ENCODE data around the gene ARRDC4. TPM values are rescaled to one million over a fixed set of nuclear protein-coding genes. Genes with fewer than 3 reads are reported as not detected.

The ARRDC4 gene
- total and polyA plus RNA-seq, 2 of the 8 experiments (the other 6 are each of a cell fraction or from before 2014, with no cell fraction given) = 3.5 to 3.8 TPM

GRCh38 chr15:98012354-98012753 is 51.9 kb downstream of the ARRDC4 start:
- Histone ChIP-seq H2BK20ac (ENCODE audit: low read length) (no peak overlapping the region), H4K91ac (replicated peaks; ENCODE audit: insufficient read length, low read length) (no peak overlapping the region), H2BK15ac (ENCODE audit: low read length) (no peak overlapping the region), H2BK120ac (replicated peaks; ENCODE audit: low read depth, low read length) (no peak overlapping the region), H3K23ac (ENCODE audit: insufficient read length) (no peak overlapping the region), H4K8ac (ENCODE audit: extremely low read depth, insufficient read depth, low read length) (no peak overlapping the region), H2AK5ac (ENCODE audit: low read depth, low read length) (no peak overlapping the region), H2BK5ac (ENCODE audit: low read depth, low read length) (no peak overlapping the region), H2AFZ (ENCODE audit: low read length) (no peak overlapping the region), H3K23me2 (ENCODE audit: low read depth, low read length) (no peaks in the 10 kb centered on the region), H3K4me3 (ENCODE audit: extremely low read depth in 1 of 4, insufficient read depth in 2 of 4, low read depth in 3 of 4, low read length in 4 of 4) (no peak overlapping the region), H3K79me1 (ENCODE audit: low read depth, low read length) (no peaks in the 10 kb centered on the region), H3K79me2 (ENCODE audit: control insufficient read depth in 1 of 2, insufficient read depth in 2 of 2, low read length in 2 of 2) (no peaks in the 10 kb centered on the region), H4K5ac (ENCODE audit: insufficient read length, low read depth, low read length) (no peak overlapping the region), H3K4ac (replicated peaks; ENCODE audit: insufficient read length, low read depth, low read length) (no peak overlapping the region), H2BK12ac (ENCODE audit: low read depth, low read length) (no peak overlapping the region), H3K56ac (replicated peaks; ENCODE audit: insufficient read length, low read depth, low read length) (no peak overlapping the region), H3K9me3 (ENCODE audit: insufficient read depth in 2 of 2, low read depth in 1 of 2, low read length in 1 of 2) (no peaks in the 10 kb centered on the region), H3K27me3 (replicated peaks in 1 of 4; ENCODE audit: control insufficient read depth in 3 of 4, extremely low read depth in 1 of 4, insufficient read depth in 3 of 4, low read length in 3 of 4) (no peaks in the 10 kb centered on the region), H3K4me1 (replicated peaks in 1 of 4; ENCODE audit: control insufficient read depth in 3 of 4, insufficient read depth in 4 of 4, low read length in 3 of 4) (no peaks in the 10 kb centered on the region), H4K20me1 (replicated peaks in 1 of 2; ENCODE audit: control insufficient read depth in 1 of 2, insufficient read depth in 2 of 2, low read length in 2 of 2) (no peaks in the 10 kb centered on the region), H3K14ac (ENCODE audit: insufficient read length) (no peak overlapping the region), H3K18ac (ENCODE audit: extremely low read depth, low read length) (no peak overlapping the region), H3K36me3 (ENCODE audit: control insufficient read depth in 2 of 4, insufficient read depth in 4 of 4, low read length in 3 of 4) (no peaks in the 10 kb centered on the region), H3K27ac (ENCODE audit: low read depth, low read length) (no peak overlapping the region), H3K4me2 (ENCODE audit: insufficient read depth in 1 of 2, low read depth in 2 of 2, low read length in 2 of 2) (no peak overlapping the region), H3K9ac (replicated peaks in 1 of 4; ENCODE audit: extremely low read depth in 1 of 4, low read depth in 3 of 4, low read length in 3 of 4) (no peak overlapping the region)
- ChIA-PET CTCF (ENCODE audit: partially characterized antibody) (no interaction called here), POLR2A (ENCODE audit: partially characterized antibody) (no interaction called here)
- TF ChIP-seq ASH2L (IDR thresholded peaks at IDR 0.05; ENCODE audit: low read length) (no peak), SIN3A (conservative IDR thresholded peaks at IDR 0.05 in 1 of 2, IDR thresholded peaks at IDR 0.05 in 1 of 2; ENCODE audit: low read depth in 1 of 2, low read length in 2 of 2) (no peak), CHD2 (IDR thresholded peaks at IDR 0.05; ENCODE audit: low read length) (no peak), POLR2A (IDR thresholded peaks at IDR 0.05; ENCODE audit: control extremely low read depth in 1 of 2, low read depth in 2 of 2, low read length in 2 of 2) (no peak), RFX5 (IDR thresholded peaks at IDR 0.05; ENCODE audit: borderline replicate concordance, low read depth, low read length) (no peak), NRF1 (IDR thresholded peaks at IDR 0.05; ENCODE audit: low read depth, low read length) (no peak), POLR2AphosphoS5 (IDR thresholded peaks at IDR 0.05; ENCODE audit: low read depth, low read length) (no peak), YY1 (IDR thresholded peaks at IDR 0.05; ENCODE audit: low read depth, low read length) (no peak), SIRT6 (IDR thresholded peaks at IDR 0.05; ENCODE audit: low read length) (no peak), MAFK (IDR thresholded peaks at IDR 0.05; ENCODE audit: low read depth, low read length) (no peak), RNF2 (IDR thresholded peaks at IDR 0.05; ENCODE audit: borderline replicate concordance, low read depth, low read length, missing control alignments, poor library complexity, severe bottlenecking) (no peak), SRF (IDR thresholded peaks at IDR 0.05; ENCODE audit: low read depth, low read length) (no peak), PHF8 (conservative IDR thresholded peaks at IDR 0.05; ENCODE audit: low read depth, low read length) (no peak), KDM5A (IDR thresholded peaks at IDR 0.05; ENCODE audit: low read length) (no peak)
- FAIRE-seq (no peak), DNase-seq (ENCODE audit: low read depth in 1 of 2, low spot score in 2 of 2) (no peak)
- 90% methylated on average over 5 of the region's 5 CpGs; no CpG with 5 or more reads in 1 of the 2 experiments for WGBS, 2 experiments (ENCODE audit: extremely low coverage in 1 of 2, insufficient coverage in 1 of 2, insufficient read length in 1 of 2, insufficient replicate concordance in 2 of 2, low coverage in 1 of 2, low lambda C conversion rate in 2 of 2, missing lambda C conversion rate in 1 of 2)

Measured in H1 (cell line).